Left ventricle myocardium inferior (tissue), 1 donor: Measurements from ENCODE around the gene MOB1B. TPM values are rescaled to one million over a fixed set of nuclear protein-coding genes. Genes with fewer than 3 reads are reported as not detected.
A peak's percentile ranks its signal among the peaks of the same experiment; 100 is the strongest.

Source experiments
- DNase-seq: peaks from one replicate; pipeline ENCODE4 v3.0.0-alpha.2; 2020
- H3K27ac ChIP-seq: fragments of 200-600 bp; replicated peaks from 2 replicates; pipeline ENCODE4 v1.8.0; 2021
- H3K27me3 ChIP-seq: fragments of 200-600 bp; 2 replicates; pipeline ENCODE4 v1.8.0; 2021; ENCODE audit warnings: low read depth
- H3K36me3 ChIP-seq: fragments of 200-600 bp; 2 replicates; pipeline ENCODE4 v1.8.0; 2021
- H3K4me1 ChIP-seq: fragments of 200-600 bp; 2 replicates; pipeline ENCODE4 v1.8.0; 2021
- H3K4me3 ChIP-seq: fragments of 200-600 bp; 2 replicates; pipeline ENCODE4 v1.8.0; 2021; ENCODE audit warnings: mild to moderate bottlenecking, moderate library complexity
- H3K9me3 ChIP-seq: fragments of 200-600 bp; replicated peaks from 2 replicates; pipeline ENCODE4 v1.8.0; 2021
- CTCF ChIP-seq: fragments of 200-600 bp; IDR thresholded peaks from 2 replicates; pipeline ENCODE4 v1.8.0; 2021; ENCODE audit warnings: antibody characterized with exemption, mild to moderate bottlenecking, borderline replicate concordance
- intact Hi-C: fragments of 100-400 bp; cut with micrococcal nuclease; formaldehyde crosslinking; loops from one replicate; pipeline ENCODE4 v1.11.0; 2022
- long read RNA-seq: library from polyadenylated mRNA; unstranded; transcript quantifications from one replicate; pipeline ENCODE4 v2.0.0, GENCODE V29; 2021
- total RNA-seq: library from RNA; stranded (reverse); fragmentation: NEBNext Ultra II Directional; extraction: Animal tissue kit (Norgen Biotek cat#: 25700); gene quantifications from one replicate; pipeline ENCODE4 v1.2.1, GENCODE V29; 2021
- donor health status: DM: no; HTN: yes; CAD: no; lungs with severe emphysema.

The MOB1B gene
- 18.3 TPM for total RNA-seq
- long read RNA-seq, full-length matches to known transcripts: 4 of 9 reads
- long read RNA-seq, partial matches to known transcripts: 0 of 9 reads
- long read RNA-seq, other reads (novel, unspliced or antisense): 5 of 9 reads

- Histone ChIP-seq H3K9me3 (no peaks in the 10 kb centered on the region), H3K36me3 (peaks cover 14% of the 10 kb centered on the region), H3K4me1 (peaks cover 35% of the 10 kb centered on the region), H3K27me3 (no peaks in the 10 kb centered on the region), H3K27ac (peak within 1 kb of the TSS; percentile 91), H3K4me3 (peak within 1 kb of the TSS; percentile 88)
- peak; percentile 48 for TF ChIP-seq CTCF
- peak; percentile 90 for DNase-seq
- intact Hi-C loops: no loop called here
Observed at GRCh38 chr4:70901984-70902576, at the start of gene MOB1B. MOB1B (plus strand) TSS chr4:70902369; CDS start chr4:70902537, 168 bp downstream.

- intact Hi-C loops: no loop called here
- no peak for TF ChIP-seq CTCF
- Histone ChIP-seq H3K27ac (no peak overlapping the region), H3K27me3 (no peaks in the 10 kb centered on the region), H3K4me1 (no peaks in the 10 kb centered on the region), H3K36me3 (no peaks in the 10 kb centered on the region), H3K9me3 (no peaks in the 10 kb centered on the region), H3K4me3 (no peak overlapping the region)
- no peak for DNase-seq
Observed at GRCh38 chr4:70855464-70855863, 46.7 kb upstream of the MOB1B start.

GRCh38 chr4:70858454-70858853, 43.7 kb upstream of the MOB1B start:
- intact Hi-C loops: no loop called here
- H3K9me3 ChIP-seq: no peaks in the 10 kb centered on the region
- TF ChIP-seq CTCF: no peak

GRCh38 chr4:70859066-70859465, 43.1 kb upstream of the MOB1B start:
- H3K27me3 ChIP-seq: no peaks in the 10 kb centered on the region
- H3K4me1 ChIP-seq: peaks cover 8% of the 10 kb centered on the region
- H3K4me3 ChIP-seq: no peak overlapping the region
- H3K27ac ChIP-seq: no peak overlapping the region
- no peak for DNase-seq
- intact Hi-C loops: no loop called here
- H3K9me3 ChIP-seq: no peaks in the 10 kb centered on the region
- no peak for TF ChIP-seq CTCF
- no peaks in the 10 kb centered on the region for H3K36me3 ChIP-seq

More at GRCh38 chr4:70858454-70858853, 43.7 kb upstream of the MOB1B start:
- no peaks in the 10 kb centered on the region for H3K27me3 ChIP-seq
- no peaks in the 10 kb centered on the region for H3K36me3 ChIP-seq
- H3K4me1 ChIP-seq: peaks cover 8% of the 10 kb centered on the region
- H3K4me3 ChIP-seq: no peak overlapping the region
- no peak overlapping the region for H3K27ac ChIP-seq
- DNase-seq: no peak

GRCh38 chr4:70863099-70863790, 38.9 kb upstream of the MOB1B start:
- H3K36me3 ChIP-seq: no peaks in the 10 kb centered on the region
- H3K27me3 ChIP-seq: no peaks in the 10 kb centered on the region
- no peak overlapping the region for H3K4me3 ChIP-seq
- no peak for DNase-seq
- no peak for TF ChIP-seq CTCF
- intact Hi-C loops: no loop called here
- peak overlapping the region; percentile 37 for H3K27ac ChIP-seq
- peaks cover 8% of the 10 kb centered on the region for H3K4me1 ChIP-seq
- H3K9me3 ChIP-seq: no peaks in the 10 kb centered on the region
